ENCODE results near the gene ARL3.

ARL3 gene

DNA sequence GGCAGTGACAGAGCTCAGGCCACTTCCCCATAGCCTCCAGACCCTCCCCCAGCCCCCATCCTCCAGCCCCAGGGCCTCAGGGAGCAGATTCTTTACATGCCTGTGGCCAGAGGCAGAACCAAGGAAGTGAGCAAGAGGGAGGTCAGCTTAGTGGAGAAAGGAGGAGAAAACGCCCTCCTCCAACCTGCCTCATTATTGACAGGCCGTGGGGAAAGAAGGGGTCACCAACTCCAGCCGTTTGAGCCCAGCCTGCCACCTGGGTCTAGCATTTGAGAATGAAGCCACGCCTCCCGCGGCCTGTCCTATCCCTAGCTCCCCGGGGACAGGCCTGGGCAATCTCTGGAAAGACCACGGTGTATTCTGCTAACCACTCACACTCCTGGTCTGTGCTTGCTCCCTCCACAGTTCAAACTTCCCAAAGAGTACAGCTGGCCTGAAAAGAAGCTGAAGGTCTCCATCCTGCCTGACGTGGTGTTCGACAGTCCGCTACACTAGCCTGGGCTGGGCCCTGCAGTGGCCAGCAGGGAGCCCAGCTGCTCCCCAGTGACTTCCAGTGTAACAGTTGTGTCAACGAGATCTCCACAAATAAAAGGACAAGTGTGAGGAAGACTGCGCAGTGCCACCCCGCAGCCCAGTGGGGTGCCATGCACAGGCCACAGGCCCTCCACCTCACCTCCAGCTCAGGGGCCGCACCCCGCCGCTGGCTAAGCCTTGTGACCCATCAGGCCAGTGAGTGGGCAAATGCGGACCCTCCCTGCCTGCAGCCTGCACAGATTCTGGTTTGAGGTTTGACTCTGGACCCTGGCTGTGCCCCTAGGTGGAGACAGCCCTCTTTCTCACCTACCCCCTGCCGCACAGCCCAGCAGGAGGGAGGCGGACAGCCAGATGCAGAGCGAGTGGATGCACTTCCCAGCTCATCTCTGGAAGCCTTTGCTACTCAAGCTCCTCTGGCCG is 84.3 kb downstream of the ARL3 start:
- Histone ChIP-seq H3K36me3 (ENCODE audit: control insufficient read depth, insufficient read depth, low read length) (no peaks in the 10 kb centered on the region), H3K27me3 (ENCODE audit: control insufficient read depth, insufficient read depth, low read length) (no peaks in the 10 kb centered on the region), H3K4me1 (ENCODE audit: control insufficient read depth, insufficient read depth, low read length) (peaks cover 52% of the 10 kb centered on the region), H3K27ac (ENCODE audit: low read depth, low read length) (peak overlapping the region; percentile 57), H3K4me3 (ENCODE audit: low read length) (no peak overlapping the region), H3K9ac (ENCODE audit: low read length) (no peak overlapping the region)

DNA sequence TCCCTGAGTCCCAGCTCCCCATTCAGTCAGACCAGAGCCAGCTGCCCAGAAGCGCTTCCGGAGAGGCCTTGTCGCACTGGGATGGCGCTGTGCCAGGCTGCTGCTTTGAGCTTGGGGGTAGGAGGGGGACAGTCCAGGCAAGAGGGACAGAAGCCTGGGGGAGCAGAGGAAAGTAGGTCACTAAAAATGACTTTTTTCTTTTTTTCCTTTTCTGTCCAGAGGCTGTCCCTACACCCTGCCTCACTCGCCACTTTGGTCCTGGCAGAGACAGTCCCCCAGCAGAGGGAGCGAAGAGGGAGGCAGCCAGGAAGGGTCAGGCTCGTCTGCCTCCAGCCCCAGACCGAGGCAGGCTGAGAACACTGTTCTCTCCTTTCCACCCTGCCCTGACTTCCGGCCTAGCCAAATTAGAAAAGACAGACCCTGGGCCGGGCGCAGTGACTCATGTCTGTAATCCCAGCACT is 85.7 kb downstream of the ARL3 start:
- Histone ChIP-seq H3K36me3 (ENCODE audit: control insufficient read depth, insufficient read depth, low read length) (no peaks in the 10 kb centered on the region), H3K4me3 (ENCODE audit: low read length) (no peak overlapping the region), H3K27me3 (ENCODE audit: control insufficient read depth, insufficient read depth, low read length) (no peaks in the 10 kb centered on the region), H3K4me1 (ENCODE audit: control insufficient read depth, insufficient read depth, low read length) (peaks cover 51% of the 10 kb centered on the region), H3K9ac (ENCODE audit: low read length) (no peak overlapping the region), H3K27ac (ENCODE audit: low read depth, low read length) (peak overlapping the region; percentile 90)

- H3K4me3 ChIP-seq (ENCODE audit: low read length) = no peak overlapping the region
- peak overlapping the region; percentile 49 for H3K9ac ChIP-seq (ENCODE audit: low read length)
- H3K27ac ChIP-seq (ENCODE audit: low read depth, low read length) = peak overlapping the region; percentile 90
- H3K27me3 ChIP-seq (ENCODE audit: control insufficient read depth, insufficient read depth, low read length) = no peaks in the 10 kb centered on the region
- no peaks in the 10 kb centered on the region for H3K36me3 ChIP-seq (ENCODE audit: control insufficient read depth, insufficient read depth, low read length)
- peaks cover 44% of the 10 kb centered on the region for H3K4me1 ChIP-seq (ENCODE audit: control insufficient read depth, insufficient read depth, low read length)
Measured at GRCh38 chr10:102627736-102628293, 86.4 kb downstream of the ARL3 start.

- Histone ChIP-seq H3K36me3 (ENCODE audit: control insufficient read depth, insufficient read depth, low read length) (no peaks in the 10 kb centered on the region), H3K27ac (ENCODE audit: low read depth, low read length) (peak overlapping the region; percentile 90), H3K27me3 (ENCODE audit: control insufficient read depth, insufficient read depth, low read length) (no peaks in the 10 kb centered on the region), H3K9ac (ENCODE audit: low read length) (peak overlapping the region; percentile 49), H3K4me3 (ENCODE audit: low read length) (no peak overlapping the region), H3K4me1 (ENCODE audit: control insufficient read depth, insufficient read depth, low read length) (peaks cover 39% of the 10 kb centered on the region)
Measured at GRCh38 chr10:102627291-102627735, 86.9 kb downstream of the ARL3 start.

DNA sequence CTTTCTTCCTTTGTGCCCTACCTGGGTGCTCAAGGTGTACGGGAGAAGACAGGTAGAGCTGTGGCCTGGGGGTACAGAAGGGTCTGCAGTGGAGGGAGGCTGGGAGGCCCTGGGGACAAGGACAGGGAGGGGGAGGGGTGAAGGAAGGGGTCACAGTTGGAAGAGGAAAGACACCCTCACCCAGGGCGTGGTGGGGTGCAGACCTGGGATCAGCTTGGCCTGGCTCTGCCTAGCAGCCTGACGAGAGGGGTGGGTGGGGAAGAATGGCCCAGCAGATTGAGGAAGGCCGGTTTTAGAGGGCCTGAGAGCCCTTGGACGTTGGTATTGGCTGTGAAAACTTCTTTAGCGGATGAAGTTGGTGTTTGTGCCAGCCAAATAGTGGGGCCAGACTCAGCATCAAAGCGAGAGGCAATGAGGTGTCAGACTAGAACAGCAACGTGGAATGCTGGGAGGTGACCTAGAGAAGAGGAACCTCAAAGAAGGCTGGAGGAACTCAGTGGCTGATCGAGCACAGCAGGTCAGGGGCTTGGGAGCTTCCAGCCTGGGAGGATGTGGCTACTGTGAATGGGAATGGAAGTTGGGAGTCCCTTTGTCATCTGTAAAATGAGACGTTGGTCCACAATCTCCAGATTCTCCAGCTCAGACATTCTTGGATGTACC is 88.0 kb downstream of the ARL3 start:
- no peaks in the 10 kb centered on the region for H3K27me3 ChIP-seq (ENCODE audit: control insufficient read depth, insufficient read depth, low read length)
- H3K9ac ChIP-seq (ENCODE audit: low read length) = no peak overlapping the region
- H3K4me1 ChIP-seq (ENCODE audit: control insufficient read depth, insufficient read depth, low read length) = peaks cover 43% of the 10 kb centered on the region
- no peak overlapping the region for H3K4me3 ChIP-seq (ENCODE audit: low read length)
- H3K27ac ChIP-seq (ENCODE audit: low read depth, low read length) = peak overlapping the region; percentile 90
- no peaks in the 10 kb centered on the region for H3K36me3 ChIP-seq (ENCODE audit: control insufficient read depth, insufficient read depth, low read length)

GRCh38 chr10:102624751-102625645 is 89.2 kb downstream of the ARL3 start:
- Histone ChIP-seq H3K4me1 (ENCODE audit: control insufficient read depth, insufficient read depth, low read length) (peaks cover 49% of the 10 kb centered on the region), H3K27me3 (ENCODE audit: control insufficient read depth, insufficient read depth, low read length) (no peaks in the 10 kb centered on the region), H3K9ac (ENCODE audit: low read length) (no peak overlapping the region), H3K27ac (ENCODE audit: low read depth, low read length) (peak overlapping the region; percentile 44), H3K36me3 (ENCODE audit: control insufficient read depth, insufficient read depth, low read length) (no peaks in the 10 kb centered on the region), H3K4me3 (ENCODE audit: low read length) (no peak overlapping the region)

DNA sequence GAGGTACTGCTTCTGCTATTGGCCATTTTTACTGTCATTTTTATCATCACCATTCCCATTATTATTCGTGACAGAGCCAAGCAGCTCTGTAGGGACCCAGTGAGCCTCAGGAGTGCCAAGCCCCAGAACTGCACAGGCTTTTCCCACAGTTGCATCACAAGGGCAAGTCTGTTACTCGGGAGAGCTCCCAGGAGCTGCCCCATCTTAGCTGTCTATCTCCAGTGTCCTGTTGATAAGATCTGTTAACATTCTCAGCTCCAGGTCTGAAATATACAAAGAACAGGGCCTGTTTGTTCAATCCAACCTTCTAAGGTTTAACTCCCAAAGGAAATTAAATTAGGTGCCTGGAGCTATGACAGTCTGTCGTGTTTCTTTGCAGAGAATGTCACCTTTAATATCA is 90.1 kb downstream of the ARL3 start:
- H3K4me3 ChIP-seq (ENCODE audit: low read length) = no peak overlapping the region
- no peak overlapping the region for H3K9ac ChIP-seq (ENCODE audit: low read length)
- H3K27me3 ChIP-seq (ENCODE audit: control insufficient read depth, insufficient read depth, low read length) = no peaks in the 10 kb centered on the region
- H3K36me3 ChIP-seq (ENCODE audit: control insufficient read depth, insufficient read depth, low read length) = no peaks in the 10 kb centered on the region
- H3K4me1 ChIP-seq (ENCODE audit: control insufficient read depth, insufficient read depth, low read length) = peaks cover 54% of the 10 kb centered on the region
- H3K27ac ChIP-seq (ENCODE audit: low read depth, low read length) = no peak overlapping the region
